ENCODE measurements around the gene ID4. TPM values are rescaled to one million over a fixed set of nuclear protein-coding genes. Genes with fewer than 3 reads are reported as not detected.

The ID4 gene
- total RNA-seq, 6 experiments from 2014 or later = 0.39 to 5.5 (median 1.3) TPM

DNA sequence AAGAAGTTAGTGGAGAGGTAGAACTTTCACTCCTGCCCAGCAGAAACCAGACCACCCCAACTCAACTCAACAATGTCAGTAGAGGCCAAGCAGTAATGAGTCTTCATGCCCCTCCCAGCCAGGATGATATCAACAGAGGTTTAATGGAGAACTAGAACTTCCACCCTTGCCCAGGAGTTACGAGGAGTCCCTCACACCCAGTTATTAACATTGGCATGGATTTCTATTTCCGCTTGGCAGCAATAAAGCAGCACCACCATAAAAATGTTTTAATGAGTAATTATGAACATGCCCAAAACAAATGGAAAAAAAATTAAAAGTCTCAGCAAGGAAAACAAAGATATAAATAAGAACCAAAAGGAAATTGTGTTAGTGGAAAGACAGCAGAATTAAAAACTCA lies 40.7 kb upstream of the ID4 start:
- Histone ChIP-seq H3K27ac (no peak overlapping the region), H3K4me1 (no peaks in the 10 kb centered on the region), H3K36me3 (no peaks in the 10 kb centered on the region), H3K9me3 (no peaks in the 10 kb centered on the region), H3K4me3 (no peak overlapping the region), H3K27me3 (no peaks in the 10 kb centered on the region)
- intact Hi-C loops (cut with DNase I) = no loop called here
- TF ChIP-seq, protein P1, sequence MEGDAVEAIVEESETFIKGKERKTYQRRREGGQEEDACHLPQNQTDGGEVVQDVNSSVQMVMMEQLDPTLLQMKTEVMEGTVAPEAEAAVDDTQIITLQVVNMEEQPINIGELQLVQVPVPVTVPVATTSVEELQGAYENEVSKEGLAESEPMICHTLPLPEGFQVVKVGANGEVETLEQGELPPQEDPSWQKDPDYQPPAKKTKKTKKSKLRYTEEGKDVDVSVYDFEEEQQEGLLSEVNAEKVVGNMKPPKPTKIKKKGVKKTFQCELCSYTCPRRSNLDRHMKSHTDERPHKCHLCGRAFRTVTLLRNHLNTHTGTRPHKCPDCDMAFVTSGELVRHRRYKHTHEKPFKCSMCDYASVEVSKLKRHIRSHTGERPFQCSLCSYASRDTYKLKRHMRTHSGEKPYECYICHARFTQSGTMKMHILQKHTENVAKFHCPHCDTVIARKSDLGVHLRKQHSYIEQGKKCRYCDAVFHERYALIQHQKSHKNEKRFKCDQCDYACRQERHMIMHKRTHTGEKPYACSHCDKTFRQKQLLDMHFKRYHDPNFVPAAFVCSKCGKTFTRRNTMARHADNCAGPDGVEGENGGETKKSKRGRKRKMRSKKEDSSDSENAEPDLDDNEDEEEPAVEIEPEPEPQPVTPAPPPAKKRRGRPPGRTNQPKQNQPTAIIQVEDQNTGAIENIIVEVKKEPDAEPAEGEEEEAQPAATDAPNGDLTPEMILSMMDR (IDR thresholded peaks at IDR 0.05) = no peak
- TF ChIP-seq POLR2A (IDR thresholded peaks at IDR 0.05) = no peak
- no peak for DNase-seq
- ATAC-seq = no peak
- WGBS (ENCODE audit: insufficient coverage, low coverage, low lambda C conversion rate, missing lambda C conversion rate) = 52% methylated on average over 2 of the region's 2 CpGs

DNA sequence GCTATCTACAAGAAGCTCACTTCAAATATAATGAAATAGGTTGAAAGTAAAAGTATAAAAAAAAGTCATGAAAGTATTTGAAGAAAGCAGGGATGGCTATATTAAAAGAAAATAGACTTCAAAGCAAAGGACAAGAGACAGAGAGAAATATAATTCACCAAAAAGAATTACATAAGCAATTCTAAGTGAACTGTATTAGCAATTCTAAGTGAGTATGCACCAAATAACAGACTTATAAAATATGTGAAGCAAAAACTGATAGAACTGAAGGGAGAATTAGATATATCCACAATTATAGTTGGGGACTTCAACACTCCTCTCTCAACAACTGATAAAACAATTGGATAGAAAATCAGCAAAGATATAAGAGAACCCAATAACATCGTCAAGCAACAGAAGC lies 38.8 kb upstream of the ID4 start:
- no peaks in the 10 kb centered on the region for H3K27me3 ChIP-seq
- no peaks in the 10 kb centered on the region for H3K9me3 ChIP-seq
- no peaks in the 10 kb centered on the region for H3K36me3 ChIP-seq
- 91% methylated on average over 1 of the region's 1 CpG for WGBS (ENCODE audit: insufficient coverage, low coverage, low lambda C conversion rate, missing lambda C conversion rate)
- ATAC-seq = no peak
- H3K4me1 ChIP-seq = no peaks in the 10 kb centered on the region
- intact Hi-C loops (cut with DNase I) = no loop called here
- DNase-seq = no peak
- TF ChIP-seq, protein P1 (IDR thresholded peaks at IDR 0.05) = no peak
- no peak for TF ChIP-seq POLR2A (IDR thresholded peaks at IDR 0.05)
- H3K27ac ChIP-seq = no peak overlapping the region
- no peak overlapping the region for H3K4me3 ChIP-seq

DNA sequence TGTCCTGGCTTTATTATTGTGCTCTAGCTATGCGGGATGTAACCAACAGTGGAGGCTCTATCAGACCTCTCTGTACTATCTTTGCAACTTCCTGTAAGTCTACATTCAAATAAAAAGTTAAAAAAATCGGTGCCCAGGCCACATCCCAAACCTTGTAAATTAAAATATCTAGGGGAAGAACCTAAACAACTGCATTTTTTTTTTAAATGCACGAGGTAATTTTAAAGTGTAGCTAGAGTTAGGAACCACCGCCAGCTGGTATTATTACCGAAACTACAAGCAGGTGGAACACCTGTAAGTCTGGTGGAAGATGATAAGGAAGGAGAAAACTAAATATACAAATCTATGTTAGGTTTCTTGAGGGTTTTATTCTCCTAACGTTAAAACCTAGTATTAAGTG lies 34.5 kb upstream of the ID4 start:
- DNase-seq (no peak), ATAC-seq (no peak)
- Histone ChIP-seq H3K27ac (no peak overlapping the region), H3K9me3 (no peaks in the 10 kb centered on the region), H3K4me3 (no peak overlapping the region), H3K27me3 (no peaks in the 10 kb centered on the region), H3K4me1 (peaks cover 0 to 4% (median 0%) of the 10 kb centered on the region in 4 donors), H3K36me3 (no peaks in the 10 kb centered on the region)
- WGBS (ENCODE audit: insufficient coverage, low coverage, low lambda C conversion rate, missing lambda C conversion rate) = 55% methylated on average over 5 of the region's 6 CpGs
- intact Hi-C loops (cut with DNase I) = no loop called here
- TF ChIP-seq, protein P1 (IDR thresholded peaks at IDR 0.05) = no peak
- no peak for TF ChIP-seq POLR2A (IDR thresholded peaks at IDR 0.05)

DNA sequence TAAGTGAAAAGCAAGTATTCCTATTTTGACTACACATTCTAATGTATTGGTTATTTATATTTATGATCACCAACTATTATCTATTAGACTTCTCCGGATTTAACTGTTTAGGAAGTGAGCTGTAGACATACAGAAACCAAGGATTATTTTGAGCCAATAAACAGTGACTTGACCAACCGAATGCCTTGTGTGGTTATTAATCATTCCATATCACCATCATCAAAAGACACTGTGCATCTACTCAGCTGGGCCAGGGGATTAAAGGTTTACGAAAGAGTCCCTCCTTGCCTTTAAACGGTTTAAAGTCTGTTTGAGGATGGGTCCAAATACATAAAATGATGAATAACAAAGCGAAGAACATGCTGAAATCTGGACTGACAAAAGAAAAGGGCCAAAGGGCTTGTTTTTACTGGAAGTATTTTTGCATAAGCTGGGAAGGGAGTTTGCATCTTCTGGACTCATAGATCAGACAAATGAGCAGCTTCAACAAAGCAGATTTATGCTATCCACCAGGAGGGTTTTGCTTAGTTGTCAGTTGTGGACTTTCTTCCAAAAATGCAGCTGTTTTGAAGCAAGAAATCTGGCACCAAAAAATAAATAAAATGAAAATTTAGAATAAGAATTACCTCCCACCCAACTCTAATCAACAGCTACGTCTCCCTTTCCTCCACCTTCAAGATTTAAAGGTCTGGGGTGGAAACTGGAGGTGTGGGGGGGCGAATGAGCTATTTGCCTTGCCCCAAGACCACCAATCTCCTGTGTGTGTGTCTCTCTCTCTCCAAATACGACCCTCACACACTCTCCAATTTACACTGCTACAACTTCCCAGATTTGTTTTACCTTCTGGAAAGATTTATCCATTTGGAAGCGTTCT lies 33.6 kb upstream of the ID4 start:
- peak overlapping the region in 2 of 3 donors; percentile 48 to 56 for H3K4me3 ChIP-seq
- DNase-seq = no peak
- TF ChIP-seq POLR2A (IDR thresholded peaks at IDR 0.05) = no peak
- TF ChIP-seq, protein P1 (IDR thresholded peaks at IDR 0.05) = no peak

More for the DNA sequence above, 33.6 kb upstream of the ID4 start:
- WGBS (ENCODE audit: insufficient coverage, low coverage, low lambda C conversion rate, missing lambda C conversion rate) = 37% methylated on average over 9 of the region's 9 CpGs
- H3K9me3 ChIP-seq = no peaks in the 10 kb centered on the region
- no peaks in the 10 kb centered on the region for H3K36me3 ChIP-seq
- H3K4me1 ChIP-seq = peaks cover 0 to 4% (median 0%) of the 10 kb centered on the region in 4 donors
- intact Hi-C loops (cut with DNase I) = no loop called here
- H3K27me3 ChIP-seq = no peaks in the 10 kb centered on the region
- no peak for ATAC-seq
- H3K27ac ChIP-seq = peak overlapping the region in 2 of 3 donors; percentile 24 to 48
